Measurements from ENCODE around the gene CEP128. TPM values are rescaled to one million over a fixed set of nuclear protein-coding genes. Genes with fewer than 3 reads are reported as not detected.

CEP128 gene
- total and polyA plus RNA-seq, 2 experiments from 2014 or later = 7.6 to 17.6 TPM

GRCh38 chr14:80867091-80867490, 74.4 kb downstream of the CEP128 start (continued):
- no peak for TF ChIP-seq CTCF (conservative IDR thresholded peaks at IDR 0.05; ENCODE audit: low read depth in 2 of 2)

- no peaks in the 10 kb centered on the region for H3K9me2 ChIP-seq (ENCODE audit: insufficient read depth)
- ATAC-seq (no peak), DNase-seq (ENCODE audit: low spot score) (no peak)
- Mint-ChIP-seq H3K36me3 (ENCODE audit: low read depth) (peaks cover 23% of the 10 kb centered on the region), H3K4me3 (no peak overlapping the region), H3K27ac (no peak overlapping the region), H3K4me1 (no peaks in the 10 kb centered on the region), H3K27me3 (ENCODE audit: insufficient read depth, low read depth, poor library complexity) (peaks cover 2% of the 10 kb centered on the region), H3K9me3 (peaks cover 14% of the 10 kb centered on the region)
- H4K20me1 ChIP-seq (replicated peaks; ENCODE audit: insufficient read depth) = no peaks in the 10 kb centered on the region
- no peaks in the 10 kb centered on the region for H3F3A ChIP-seq (replicated peaks; ENCODE audit: low read depth)
- no peak overlapping the region for H2AFZ ChIP-seq
- H3K79me2 ChIP-seq (replicated peaks; ENCODE audit: insufficient read depth) = no peaks in the 10 kb centered on the region
- H3K4me2 ChIP-seq = no peak overlapping the region
- H3K4me1 ChIP-seq (ENCODE audit: insufficient read depth) = no peaks in the 10 kb centered on the region
- H3K4me3 ChIP-seq = no peak overlapping the region
- no peak overlapping the region for H3K27ac ChIP-seq (ENCODE audit: low read depth)
- no peaks in the 10 kb centered on the region for H3K36me3 ChIP-seq (ENCODE audit: insufficient read depth)
- no peaks in the 10 kb centered on the region for H3K27me3 ChIP-seq (ENCODE audit: insufficient read depth)
- TF ChIP-seq POLR2AphosphoS5 (IDR thresholded peaks at IDR 0.05; ENCODE audit: low read depth) (no peak), ZNF331 (CRISPR knock-in tag; IDR thresholded peaks at IDR 0.05; ENCODE audit: low read depth) (no peak), CTCF (conservative IDR thresholded peaks at IDR 0.05; ENCODE audit: low read depth in 2 of 2) (no peak), CREB1 (CRISPR knock-in tag; IDR thresholded peaks at IDR 0.05; ENCODE audit: low read depth) (no peak), STAT1 (IDR thresholded peaks at IDR 0.05; ENCODE audit: unreplicated experiment) (no peak), NANOG (IDR thresholded peaks at IDR 0.05; ENCODE audit: borderline replicate concordance) (no peak), REST (IDR thresholded peaks at IDR 0.05; ENCODE audit: unreplicated experiment) (no peak), ETS1 (IDR thresholded peaks at IDR 0.05) (no peak), ZNF114 (CRISPR knock-in tag; IDR thresholded peaks at IDR 0.05) (no peak), ZNF462 (CRISPR knock-in tag; IDR thresholded peaks at IDR 0.05) (no peak), EZH2phosphoT487 (IDR thresholded peaks at IDR 0.05; ENCODE audit: unreplicated experiment) (no peak)
These were observed 76.0 kb downstream of the CEP128 start for GRCh38 chr14:80865565-80865964.
